Adipocyte (in vitro differentiated cells): ENCODE results near the gene IQCH.
"Not testable (repeated sequence)": the region's sequence is repeated elsewhere in the genome, so short reads cannot be mapped to it uniquely, and the experiment has no call there.

Experiments used
- DNase-seq: peaks from one replicate; pipeline ENCODE4 v3.0.0-alpha.2; 2015; ENCODE audit warnings: low read depth
- H3K27me3 ChIP-seq: replicated peaks from 2 replicates; pipeline ENCODE4 v1.7.0; 2013; ENCODE audit warnings: mild to moderate bottlenecking, low read length, moderate library complexity; ENCODE audit not compliant: control insufficient read depth, insufficient read depth
- H3K36me3 ChIP-seq: 2 replicates; pipeline ENCODE4 v1.7.0; 2013; ENCODE audit warnings: low read length, mild to moderate bottlenecking, moderate library complexity; ENCODE audit not compliant: control insufficient read depth, insufficient read depth, severe bottlenecking
- H3K4me1 ChIP-seq: 2 replicates; pipeline ENCODE4 v1.7.0; 2013; ENCODE audit warnings: mild to moderate bottlenecking, low read length, moderate library complexity; ENCODE audit not compliant: control insufficient read depth, insufficient read depth
- H3K4me3 ChIP-seq: 2 replicates; pipeline ENCODE4 v1.7.0; 2013; ENCODE audit warnings: mild to moderate bottlenecking, low read length, moderate library complexity
- H3K9ac ChIP-seq: 2 replicates; pipeline ENCODE4 v1.7.0; 2013; ENCODE audit warnings: mild to moderate bottlenecking, low read length, moderate library complexity
- H3K9me3 ChIP-seq: 2 replicates; pipeline ENCODE4 v1.7.0; 2013; ENCODE audit warnings: mild to moderate bottlenecking, low read length, moderate library complexity; ENCODE audit not compliant: control insufficient read depth

IQCH gene

DNA sequence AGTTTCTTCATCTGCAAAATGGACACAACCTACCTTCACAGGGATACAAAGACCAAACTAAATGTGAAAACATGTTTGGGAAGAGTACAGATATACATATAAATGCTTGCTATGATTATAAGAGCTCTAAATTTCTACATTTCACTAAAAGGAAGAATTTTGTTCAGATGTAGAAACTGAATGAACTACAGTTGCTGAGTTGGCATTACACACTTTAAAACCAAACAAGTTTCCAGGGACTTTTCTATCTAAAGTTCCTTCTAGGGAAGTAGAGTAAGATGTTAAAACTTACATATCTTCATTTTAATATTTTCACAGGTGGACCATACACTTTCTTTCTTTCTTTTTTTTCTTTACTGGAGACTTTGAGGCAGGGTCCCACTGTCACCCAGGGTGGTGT lies 4.8 kb upstream of the IQCH start:
- H3K4me1 ChIP-seq: peaks cover 15% of the 10 kb centered on the region
- no peaks in the 10 kb centered on the region for H3K27me3 ChIP-seq
- no peak overlapping the region for H3K4me3 ChIP-seq
- H3K9ac ChIP-seq: no peak overlapping the region
- peaks cover 5% of the 10 kb centered on the region for H3K9me3 ChIP-seq
- no peak for DNase-seq
- peaks cover 10% of the 10 kb centered on the region for H3K36me3 ChIP-seq

DNA sequence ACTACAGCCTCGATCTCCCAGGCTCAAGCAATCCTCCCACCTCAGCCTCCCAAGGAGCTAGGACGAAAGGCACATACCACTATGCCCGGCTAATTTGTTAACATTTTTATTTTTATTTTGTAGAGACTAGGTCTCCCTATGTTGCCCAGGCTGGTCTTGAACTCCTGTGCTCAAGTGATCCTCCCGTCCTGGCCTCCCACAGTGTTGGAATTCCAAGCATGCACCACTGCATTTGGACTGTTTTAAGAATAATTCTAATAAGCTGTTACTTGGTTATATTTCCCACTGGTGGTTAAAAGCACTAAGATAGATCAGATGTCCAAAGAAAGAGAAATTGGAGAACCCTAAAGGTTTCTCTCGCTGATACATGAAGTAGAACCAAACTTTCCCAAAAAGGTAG lies 3.3 kb upstream of the IQCH start:
- no peak for DNase-seq
- Histone ChIP-seq H3K4me1 (peaks cover 15% of the 10 kb centered on the region), H3K27me3 (no peaks in the 10 kb centered on the region), H3K9me3 (no peaks in the 10 kb centered on the region), H3K36me3 (no peaks in the 10 kb centered on the region), H3K4me3 (no peak overlapping the region), H3K9ac (no peak overlapping the region)

DNA sequence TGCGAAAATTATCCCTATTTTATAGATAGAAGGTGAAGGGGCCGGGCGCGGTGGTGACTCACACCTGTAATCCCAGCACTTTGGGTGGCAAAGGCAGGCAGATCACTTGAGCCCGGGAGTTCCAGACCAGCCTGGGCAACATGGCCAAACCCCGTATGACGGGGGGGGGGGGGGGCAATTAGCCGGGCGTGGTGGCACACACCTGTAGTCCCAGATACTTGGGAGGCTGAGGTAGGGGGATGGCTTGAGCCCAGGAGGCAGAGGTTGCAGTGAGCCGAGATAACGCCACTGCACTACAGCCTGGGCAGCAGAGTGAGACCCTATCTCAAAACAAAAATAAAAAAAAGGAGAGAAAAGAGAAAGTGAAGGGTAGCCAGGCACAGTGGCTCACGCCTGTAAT lies 1.5 kb upstream of the IQCH start:
- no peak for DNase-seq
- Histone ChIP-seq H3K4me1 (peaks cover 12% of the 10 kb centered on the region), H3K4me3 (peak overlapping the region; percentile 93), H3K9ac (peak overlapping the region; percentile 90), H3K36me3 (no peaks in the 10 kb centered on the region), H3K27me3 (no peaks in the 10 kb centered on the region), H3K9me3 (no peaks in the 10 kb centered on the region)

DNA sequence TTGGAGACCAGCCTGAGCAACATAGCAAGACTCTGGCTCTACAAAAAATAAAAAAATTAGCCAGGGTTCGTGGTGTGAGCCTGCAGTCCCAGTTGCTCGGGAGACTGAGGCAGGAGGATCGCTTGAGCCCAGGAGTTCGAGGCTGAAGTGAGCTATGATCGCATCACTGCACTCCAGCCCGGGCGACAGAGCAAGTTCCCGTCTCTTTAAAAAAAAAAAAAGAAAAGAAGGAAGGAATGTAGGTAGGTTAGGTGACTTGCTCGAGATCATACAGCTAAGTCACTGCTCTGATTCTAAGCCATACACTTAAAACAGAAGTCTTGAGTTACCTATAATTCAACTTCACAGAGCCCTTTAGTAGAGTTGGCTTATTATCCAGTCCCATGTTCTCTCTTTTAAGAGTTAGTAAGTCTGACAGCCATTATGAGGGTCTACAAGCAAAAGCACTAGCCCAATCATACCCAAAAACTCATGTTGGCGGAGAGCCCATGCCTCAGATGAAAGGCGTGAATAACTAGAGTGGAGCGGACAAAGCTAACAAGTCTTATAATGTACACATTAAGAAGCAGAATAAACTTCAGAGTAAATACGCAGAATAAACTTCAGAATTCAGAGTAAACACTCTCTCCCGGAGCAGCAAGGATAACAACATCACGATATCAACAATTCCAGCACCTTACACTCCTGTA lies 893 bp upstream of the IQCH start:
- peak; percentile 51 for DNase-seq
- Histone ChIP-seq H3K9me3 (no peaks in the 10 kb centered on the region), H3K4me1 (peaks cover 8% of the 10 kb centered on the region), H3K36me3 (no peaks in the 10 kb centered on the region), H3K27me3 (no peaks in the 10 kb centered on the region), H3K4me3 (peak overlapping the region; percentile 93), H3K9ac (peak overlapping the region; percentile 90)

DNA sequence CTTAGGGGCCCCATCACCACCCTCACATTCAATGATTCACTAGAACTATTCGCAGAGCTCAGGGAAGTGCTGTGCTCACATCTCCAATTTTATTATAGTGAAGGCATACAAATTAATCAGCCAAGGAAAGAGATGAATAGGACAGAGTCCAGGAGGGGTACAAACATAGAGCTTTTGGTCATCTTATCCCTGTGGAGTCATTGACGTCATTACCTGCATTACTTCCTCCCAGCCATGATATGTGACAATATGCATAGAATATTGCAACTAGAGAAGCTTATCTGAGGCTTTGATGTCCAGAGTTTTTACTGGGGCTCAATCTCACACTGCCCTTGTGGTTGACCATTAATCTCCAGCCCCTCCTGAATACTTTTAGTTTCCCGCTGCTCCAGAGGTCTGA lies 1.5 kb downstream of the IQCH start:
- no peak overlapping the region for H3K9ac ChIP-seq
- H3K4me1 ChIP-seq: peaks cover 8% of the 10 kb centered on the region
- no peaks in the 10 kb centered on the region for H3K9me3 ChIP-seq
- H3K27me3 ChIP-seq: no peaks in the 10 kb centered on the region
- H3K4me3 ChIP-seq: no peak overlapping the region
- no peaks in the 10 kb centered on the region for H3K36me3 ChIP-seq
- DNase-seq: no peak

GRCh38 chr15:67258412-67258811 lies 3.8 kb downstream of the IQCH start:
- not testable (repeated sequence) for H3K27me3 ChIP-seq, H3K4me1 ChIP-seq, DNase-seq, H3K36me3 ChIP-seq, H3K9ac ChIP-seq, H3K9me3 ChIP-seq, H3K4me3 ChIP-seq

DNA sequence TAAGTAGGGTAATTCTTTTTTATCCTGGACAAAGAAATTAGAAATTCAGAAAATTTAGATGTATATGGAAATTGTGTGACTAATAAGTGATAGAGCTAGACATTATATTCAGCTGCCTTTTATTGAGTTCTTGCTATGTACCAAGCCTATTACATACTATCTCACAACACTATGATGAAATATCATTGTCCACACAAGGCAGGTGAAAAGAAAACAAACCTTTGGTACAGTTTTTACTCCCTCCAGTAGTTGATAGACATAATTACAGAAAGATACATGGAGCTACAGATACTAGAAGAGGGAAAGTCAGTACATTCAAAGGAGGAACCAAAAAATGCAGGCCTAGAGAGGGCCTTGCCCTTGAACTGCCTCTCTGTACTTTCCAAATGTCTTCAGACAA lies 4.8 kb downstream of the IQCH start:
- Histone ChIP-seq H3K4me3 (no peak overlapping the region), H3K9ac (no peak overlapping the region), H3K9me3 (no peaks in the 10 kb centered on the region), H3K4me1 (no peaks in the 10 kb centered on the region), H3K36me3 (no peaks in the 10 kb centered on the region), H3K27me3 (no peaks in the 10 kb centered on the region)
- DNase-seq: no peak

- Histone ChIP-seq H3K4me1 (no peaks in the 10 kb centered on the region), H3K9ac (no peak overlapping the region), H3K36me3 (no peaks in the 10 kb centered on the region), H3K9me3 (no peaks in the 10 kb centered on the region), H3K27me3 (no peaks in the 10 kb centered on the region), H3K4me3 (no peak overlapping the region)
- DNase-seq: no peak
Measured at GRCh38 chr15:67259806-67260205, 5.2 kb downstream of the IQCH start.

- Histone ChIP-seq H3K4me3 (no peak overlapping the region), H3K9ac (no peak overlapping the region), H3K4me1 (no peaks in the 10 kb centered on the region), H3K36me3 (no peaks in the 10 kb centered on the region), H3K9me3 (no peaks in the 10 kb centered on the region), H3K27me3 (no peaks in the 10 kb centered on the region)
- DNase-seq: no peak
Measured at GRCh38 chr15:67266870-67267269, 12.3 kb downstream of the IQCH start.

DNA sequence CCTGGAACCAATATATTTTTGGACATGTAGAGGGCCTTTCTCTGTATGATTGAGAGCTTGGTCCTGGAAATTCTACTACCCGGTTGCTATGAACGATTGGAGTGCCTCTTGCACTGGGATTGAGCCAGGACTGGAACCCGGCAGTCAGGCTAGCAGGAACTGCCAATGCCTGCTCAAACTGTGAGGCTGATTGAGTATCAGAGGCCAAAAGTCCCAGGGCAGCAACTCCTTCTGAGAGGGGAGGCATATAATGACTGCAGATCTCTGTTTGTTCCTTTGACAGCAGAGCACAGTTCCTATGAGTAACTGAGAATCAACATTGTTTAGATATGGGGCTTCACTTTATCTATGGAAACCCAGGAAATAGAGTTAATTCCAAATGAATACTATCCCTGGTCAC lies 12.9 kb downstream of the IQCH start:
- H3K9ac ChIP-seq: no peak overlapping the region
- H3K4me1 ChIP-seq: no peaks in the 10 kb centered on the region
- H3K36me3 ChIP-seq: no peaks in the 10 kb centered on the region
- DNase-seq: no peak
- H3K27me3 ChIP-seq: no peaks in the 10 kb centered on the region
- H3K4me3 ChIP-seq: no peak overlapping the region
- no peaks in the 10 kb centered on the region for H3K9me3 ChIP-seq

DNA sequence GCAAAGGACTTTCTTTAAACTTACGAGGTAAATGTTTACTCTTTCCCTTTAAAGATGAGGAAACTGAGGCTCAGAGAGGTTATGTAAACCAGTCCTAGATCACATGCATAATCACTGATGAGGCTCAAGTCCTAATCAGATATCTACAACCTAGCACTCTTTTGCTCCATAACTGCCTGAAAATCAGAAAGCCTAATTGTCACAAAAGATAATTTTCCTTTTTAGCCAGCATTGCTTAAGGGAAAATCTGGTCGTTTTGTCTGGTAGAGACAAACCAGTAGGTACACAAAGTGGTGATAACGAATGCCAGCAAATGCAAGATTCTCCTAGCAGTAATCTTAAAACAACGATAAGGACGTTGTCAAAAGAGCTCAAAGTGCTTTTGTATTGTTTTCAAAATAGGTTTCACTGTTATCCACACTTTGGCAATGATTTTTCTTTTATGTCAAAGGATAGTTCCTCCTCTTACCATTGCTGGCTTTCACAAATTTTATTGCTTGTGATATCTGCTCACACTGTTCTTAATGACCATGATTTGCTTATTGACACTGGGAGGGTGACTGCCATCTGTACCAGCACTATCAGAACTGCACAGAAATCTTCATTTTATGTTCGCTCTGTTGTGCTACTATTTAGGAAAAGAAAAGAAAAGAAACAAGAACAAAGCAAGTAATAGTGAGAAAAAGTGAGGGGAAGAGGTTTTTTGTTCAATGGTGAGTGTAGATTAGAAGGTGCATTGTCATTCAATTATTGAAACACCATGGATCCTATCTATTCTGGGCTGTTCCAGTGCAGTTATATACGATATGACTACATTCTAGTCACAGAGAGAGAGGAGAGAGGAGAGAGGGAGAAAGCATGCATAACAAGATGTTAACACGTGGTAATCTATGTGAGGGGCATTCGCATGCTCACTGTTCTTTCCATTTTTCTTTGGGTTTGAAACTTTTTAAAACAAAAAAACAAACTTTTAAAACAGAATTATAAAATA lies 13.7 kb downstream of the IQCH start:
- H3K4me3 ChIP-seq: no peak overlapping the region
- no peak overlapping the region for H3K9ac ChIP-seq
- no peaks in the 10 kb centered on the region for H3K4me1 ChIP-seq
- no peaks in the 10 kb centered on the region for H3K36me3 ChIP-seq
- H3K27me3 ChIP-seq: no peaks in the 10 kb centered on the region
- no peaks in the 10 kb centered on the region for H3K9me3 ChIP-seq
- no peak for DNase-seq
